ENCODE data around the gene SORCS2. TPM values are rescaled to one million over a fixed set of nuclear protein-coding genes. Genes with fewer than 3 reads are reported as not detected.
A peak's percentile ranks its signal among the peaks of the same experiment; 100 is the strongest.
"Not testable (repeated sequence)": the region's sequence is repeated elsewhere in the genome, so short reads cannot be mapped to it uniquely, and the experiment has no call there.

SORCS2 gene
- total RNA-seq, 3 donors from 2014 or later, result 0.66 to 1.3 (median 0.80) TPM

GRCh38 chr4:7161721-7162214 is 30.6 kb upstream of the SORCS2 start:
- intact Hi-C loops (cut with DNase I; ENCODE audit: low total_unique reads), result no loop called here
- TF ChIP-seq POLR2A (IDR thresholded peaks at IDR 0.05) (no peak), POLR2AphosphoS5 (IDR thresholded peaks at IDR 0.05) (no peak), CTCF (IDR thresholded peaks at IDR 0.05) (no peak)
- no peaks in the 10 kb centered on the region for H3K36me3 ChIP-seq
- peak; percentile 33 to 54 for DNase-seq (ENCODE audit: low spot score in 2 of 2)
- H3K4me1 ChIP-seq, result peaks cover 0 to 5% of the 10 kb centered on the region in 2 donors
- no peak overlapping the region for H3K27ac ChIP-seq
- no peak overlapping the region for H3K4me3 ChIP-seq
- H3K9me3 ChIP-seq, result no peaks in the 10 kb centered on the region
- no peaks in the 10 kb centered on the region for H3K27me3 ChIP-seq

GRCh38 chr4:7165056-7165873 is 27.1 kb upstream of the SORCS2 start:
- H3K27ac ChIP-seq; H3K9me3 ChIP-seq; H3K4me3 ChIP-seq; H3K4me1 ChIP-seq; intact Hi-C loops (cut with DNase I; ENCODE audit: low total_unique reads); H3K36me3 ChIP-seq; H3K27me3 ChIP-seq: not testable (repeated sequence)
- peak in 1 of 2 donors; percentile 9 for DNase-seq (ENCODE audit: low spot score in 2 of 2)

- peak in 1 of 2 donors; percentile 37 for DNase-seq (ENCODE audit: low spot score in 2 of 2)
- H3K27me3 ChIP-seq, result no peaks in the 10 kb centered on the region
- no peaks in the 10 kb centered on the region for H3K4me1 ChIP-seq
- intact Hi-C loops (cut with DNase I; ENCODE audit: low total_unique reads), result no loop called here
- no peak overlapping the region for H3K4me3 ChIP-seq
- no peaks in the 10 kb centered on the region for H3K9me3 ChIP-seq
- no peak for TF ChIP-seq POLR2A (IDR thresholded peaks at IDR 0.05)
- no peak for TF ChIP-seq CTCF (IDR thresholded peaks at IDR 0.05)
- no peak for TF ChIP-seq POLR2AphosphoS5 (IDR thresholded peaks at IDR 0.05)
- no peaks in the 10 kb centered on the region for H3K36me3 ChIP-seq
- H3K27ac ChIP-seq, result no peak overlapping the region
Observed at GRCh38 chr4:7165874-7166201, 26.5 kb upstream of the SORCS2 start.

- H3K9me3 ChIP-seq, result no peaks in the 10 kb centered on the region
- H3K27me3 ChIP-seq, result no peaks in the 10 kb centered on the region
- TF ChIP-seq POLR2A (IDR thresholded peaks at IDR 0.05) (no peak), CTCF (IDR thresholded peaks at IDR 0.05) (no peak)
- no peaks in the 10 kb centered on the region for H3K4me1 ChIP-seq
- no peak overlapping the region for H3K27ac ChIP-seq
- no peak overlapping the region for H3K4me3 ChIP-seq
- intact Hi-C loops (cut with DNase I; ENCODE audit: low total_unique reads), result no loop called here
- H3K36me3 ChIP-seq, result no peaks in the 10 kb centered on the region
- DNase-seq (ENCODE audit: low spot score in 2 of 2), result peak in 1 of 2 donors; percentile 12
Observed at GRCh38 chr4:7166237-7166636, 26.1 kb upstream of the SORCS2 start.

- Histone ChIP-seq H3K27ac (no peak overlapping the region), H3K4me1 (no peaks in the 10 kb centered on the region), H3K36me3 (no peaks in the 10 kb centered on the region), H3K4me3 (no peak overlapping the region), H3K9me3 (no peaks in the 10 kb centered on the region), H3K27me3 (no peaks in the 10 kb centered on the region)
- intact Hi-C loops (cut with DNase I; ENCODE audit: low total_unique reads), result no loop called here
- no peak for TF ChIP-seq POLR2AphosphoS5 (IDR thresholded peaks at IDR 0.05)
- TF ChIP-seq CTCF (IDR thresholded peaks at IDR 0.05), result no peak
- TF ChIP-seq POLR2A (IDR thresholded peaks at IDR 0.05), result no peak
- DNase-seq (ENCODE audit: low spot score in 2 of 2), result peak in 1 of 2 donors; percentile 49
Observed at GRCh38 chr4:7166981-7167700, 25.2 kb upstream of the SORCS2 start.

Measured in breast epithelium (tissue), 4 donors.